Parathyroid adenoma (tissue), 2 donors: ENCODE results near the gene ADAMTSL5.

Experiments
- H2AFZ ChIP-seq: fragments of 300-600 bp; sonication (generic); one replicate; pipeline ENCODE4 v1.7.0; 2017; ENCODE audit warnings: antibody characterized with exemption, mild to moderate bottlenecking
- H3K27ac ChIP-seq: fragments of 300-600 bp; sonication (generic); one replicate; pipeline ENCODE4 v1.7.0; 2017
- H3K27me3 ChIP-seq: fragments of 300-600 bp; sonication (generic); one replicate; pipeline ENCODE4 v1.7.0; 2017; ENCODE audit warnings: low read length; ENCODE audit not compliant: control insufficient read depth, insufficient read depth
- H3K36me3 ChIP-seq: fragments of 300-600 bp; sonication (generic); one replicate; pipeline ENCODE4 v1.7.0; 2017; ENCODE audit warnings: low read length; ENCODE audit not compliant: control insufficient read depth, insufficient read depth
- H3K4me1 ChIP-seq: fragments of 300-600 bp; sonication (generic); one replicate; pipeline ENCODE4 v1.7.0; 2017; ENCODE audit warnings: control low read depth
- H3K4me2 ChIP-seq: fragments of 300-600 bp; sonication (generic); one replicate; pipeline ENCODE4 v1.7.0; 2017; ENCODE audit warnings: low read length
- H3K4me3 ChIP-seq: fragments of 300-600 bp; sonication (generic); one replicate; pipeline ENCODE4 v1.7.0; 2017; ENCODE audit warnings: low read depth, low read length
- H3K79me2 ChIP-seq: fragments of 300-600 bp; sonication (generic); one replicate; pipeline ENCODE4 v1.7.0; 2017; ENCODE audit warnings: control low read depth
- H3K9ac ChIP-seq: fragments of 300-600 bp; sonication (generic); one replicate; pipeline ENCODE4 v1.7.0; 2017; ENCODE audit warnings: mild to moderate bottlenecking
- H3K9me3 ChIP-seq: fragments of 300-600 bp; sonication (generic); one replicate; pipeline ENCODE4 v1.7.0; 2017; ENCODE audit warnings: low read length; ENCODE audit not compliant: control insufficient read depth
- CTCF ChIP-seq: fragments of 300-600 bp; sonication (generic); IDR thresholded peaks from one replicate; pipeline ENCODE4 v1.7.0; 2017; ENCODE audit warnings: antibody characterized with exemption, mild to moderate bottlenecking
- donor health status: primary hyperparathyroidism.

ADAMTSL5 gene

DNA sequence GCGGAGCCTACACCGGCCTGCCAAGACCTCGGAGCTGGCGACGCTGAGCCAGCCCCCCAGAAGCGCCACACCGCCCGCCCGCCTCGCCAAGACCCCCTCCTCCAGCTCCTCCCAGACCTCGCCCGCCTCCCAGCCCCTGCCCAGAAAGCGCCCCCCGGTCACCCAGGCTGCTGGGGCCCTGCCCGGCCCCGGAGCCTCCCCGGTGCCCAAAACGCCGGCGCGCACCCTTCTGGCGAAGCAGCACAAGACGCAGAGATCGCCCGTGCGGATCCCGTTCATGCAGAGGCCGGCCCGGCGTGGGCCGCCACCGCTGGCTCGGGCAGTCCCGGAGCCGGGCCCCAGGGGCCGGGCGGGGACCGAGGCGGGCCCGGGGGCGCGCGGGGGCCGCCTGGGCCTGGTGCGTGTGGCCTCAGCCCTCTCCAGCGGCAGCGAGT is 44.0 kb downstream of the ADAMTSL5 start:
- H3K4me1 ChIP-seq: peaks cover 14% of the 10 kb centered on the region
- no peak overlapping the region for H3K27ac ChIP-seq
- peak overlapping the region; percentile 67 for H3K4me2 ChIP-seq
- H3K9ac ChIP-seq: no peak overlapping the region
- H2AFZ ChIP-seq: no peak overlapping the region
- H3K36me3 ChIP-seq: no peaks in the 10 kb centered on the region
- H3K79me2 ChIP-seq: peaks cover 10% of the 10 kb centered on the region
- H3K27me3 ChIP-seq: peaks cover 11% of the 10 kb centered on the region
- TF ChIP-seq CTCF: no peak
- no peaks in the 10 kb centered on the region for H3K9me3 ChIP-seq
- peak overlapping the region; percentile 34 for H3K4me3 ChIP-seq

- H3K9me3 ChIP-seq: no peaks in the 10 kb centered on the region
- no peak for TF ChIP-seq CTCF
- peaks cover 10% of the 10 kb centered on the region for H3K79me2 ChIP-seq
- H3K27me3 ChIP-seq: peaks cover 11% of the 10 kb centered on the region
- H3K4me1 ChIP-seq: peaks cover 14% of the 10 kb centered on the region
- peak overlapping the region; percentile 67 for H3K4me2 ChIP-seq
- H3K36me3 ChIP-seq: no peaks in the 10 kb centered on the region
- H3K9ac ChIP-seq: no peak overlapping the region
- H2AFZ ChIP-seq: no peak overlapping the region
- no peak overlapping the region for H3K27ac ChIP-seq
- peak overlapping the region; percentile 34 for H3K4me3 ChIP-seq
Measured at GRCh38 chr19:1468274-1468820, 44.5 kb downstream of the ADAMTSL5 start.

DNA sequence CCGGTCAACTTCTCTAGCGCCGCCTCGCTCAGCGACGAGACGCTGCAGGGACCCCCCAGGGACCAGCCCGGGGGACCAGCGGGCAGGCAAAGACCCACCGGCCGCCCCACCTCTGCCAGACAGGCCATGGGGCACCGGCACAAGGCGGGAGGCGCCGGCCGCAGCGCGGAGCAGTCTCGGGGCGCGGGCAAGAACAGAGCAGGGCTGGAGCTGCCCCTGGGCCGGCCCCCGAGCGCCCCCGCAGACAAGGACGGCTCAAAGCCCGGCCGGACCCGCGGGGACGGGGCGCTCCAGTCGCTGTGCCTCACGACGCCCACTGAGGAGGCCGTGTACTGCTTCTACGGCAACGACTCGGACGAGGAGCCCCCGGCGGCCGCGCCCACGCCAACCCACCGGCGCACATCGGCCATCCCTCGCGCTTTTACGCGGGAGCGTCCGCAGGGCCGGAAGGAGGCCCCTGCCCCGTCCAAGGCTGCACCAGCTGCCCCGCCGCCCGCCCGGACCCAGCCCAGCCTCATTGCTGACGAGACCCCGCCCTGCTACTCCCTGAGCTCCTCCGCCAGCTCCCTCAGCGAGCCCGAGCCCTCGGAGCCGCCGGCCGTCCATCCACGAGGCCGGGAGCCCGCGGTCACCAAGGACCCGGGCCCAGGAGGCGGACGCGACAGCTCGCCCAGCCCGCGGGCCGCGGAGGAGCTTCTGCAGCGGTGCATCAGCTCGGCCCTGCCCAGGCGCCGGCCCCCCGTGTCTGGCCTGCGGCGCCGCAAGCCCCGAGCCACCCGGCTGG is 45.1 kb downstream of the ADAMTSL5 start:
- Histone ChIP-seq H3K36me3 (no peaks in the 10 kb centered on the region), H3K9me3 (no peaks in the 10 kb centered on the region), H3K27ac (no peak overlapping the region), H3K4me2 (peak overlapping the region; percentile 67), H3K4me1 (peaks cover 14% of the 10 kb centered on the region), H3K9ac (no peak overlapping the region), H2AFZ (no peak overlapping the region), H3K4me3 (peak overlapping the region; percentile 11), H3K27me3 (peaks cover 11% of the 10 kb centered on the region), H3K79me2 (peaks cover 10% of the 10 kb centered on the region)
- no peak for TF ChIP-seq CTCF

- Histone ChIP-seq H3K4me1 (peaks cover 14% of the 10 kb centered on the region), H3K27ac (no peak overlapping the region), H2AFZ (no peak overlapping the region), H3K9me3 (no peaks in the 10 kb centered on the region), H3K4me3 (no peak overlapping the region), H3K36me3 (no peaks in the 10 kb centered on the region), H3K79me2 (peaks cover 10% of the 10 kb centered on the region), H3K27me3 (peaks cover 11% of the 10 kb centered on the region), H3K4me2 (no peak overlapping the region), H3K9ac (no peak overlapping the region)
- no peak for TF ChIP-seq CTCF
Measured at GRCh38 chr19:1467215-1467489, 45.7 kb downstream of the ADAMTSL5 start.
